ENCODE results near the gene EPM2A. TPM values are rescaled to one million over a fixed set of nuclear protein-coding genes. Genes with fewer than 3 reads are reported as not detected.
A peak's percentile ranks its signal among the peaks of the same experiment; 100 is the strongest.

EPM2A gene
- total and polyA plus RNA-seq, 2 donors from 2014 or later: 7.8 to 9.6 TPM

DNA sequence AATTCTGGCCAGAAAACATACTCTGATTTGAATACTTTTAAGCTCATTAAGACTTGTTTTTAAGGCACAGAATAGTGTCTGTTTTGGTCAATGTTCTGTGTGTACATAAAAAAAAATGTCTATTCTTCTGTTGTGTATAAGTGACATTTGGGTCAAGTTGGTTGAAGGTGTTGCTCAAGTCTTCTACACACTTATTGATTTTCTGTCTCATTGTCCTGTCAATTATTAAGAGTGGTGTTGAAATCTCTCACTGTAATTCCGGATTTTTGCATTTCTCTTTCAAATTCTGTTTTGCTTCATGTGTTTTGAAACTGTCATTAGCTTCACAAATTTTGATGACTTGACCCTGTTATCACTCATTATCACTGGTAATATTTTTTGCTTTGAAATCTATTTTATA lies 37.5 kb upstream of the EPM2A start:
- intact Hi-C loops (cut with DNase I): no loop called here
- Histone ChIP-seq H3K9ac (ENCODE audit: low read length in 3 of 3) (no peak overlapping the region), H3K4me1 (ENCODE audit: control insufficient read depth in 2 of 3, insufficient read depth in 2 of 3, low read depth in 1 of 3, low read length in 3 of 3) (no peaks in the 10 kb centered on the region), H3K27ac (ENCODE audit: low read depth in 2 of 2, low read length in 2 of 2) (no peak overlapping the region), H3K36me3 (ENCODE audit: control insufficient read depth in 2 of 3, insufficient read depth in 3 of 3, low read length in 3 of 3) (no peaks in the 10 kb centered on the region), H3K27me3 (ENCODE audit: control insufficient read depth, insufficient read depth, low read length) (no peaks in the 10 kb centered on the region), H3K9me3 (ENCODE audit: control insufficient read depth in 2 of 3, insufficient read depth in 1 of 3, low read length in 3 of 3) (no peaks in the 10 kb centered on the region), H3K4me3 (ENCODE audit: low read length in 3 of 3) (no peak overlapping the region)
- no peak for FAIRE-seq
- no peak for TF ChIP-seq CTCF (IDR thresholded peaks at IDR 0.05; ENCODE audit: borderline replicate concordance, extremely low read depth, insufficient read depth)
- DNase-seq: no peak

DNA sequence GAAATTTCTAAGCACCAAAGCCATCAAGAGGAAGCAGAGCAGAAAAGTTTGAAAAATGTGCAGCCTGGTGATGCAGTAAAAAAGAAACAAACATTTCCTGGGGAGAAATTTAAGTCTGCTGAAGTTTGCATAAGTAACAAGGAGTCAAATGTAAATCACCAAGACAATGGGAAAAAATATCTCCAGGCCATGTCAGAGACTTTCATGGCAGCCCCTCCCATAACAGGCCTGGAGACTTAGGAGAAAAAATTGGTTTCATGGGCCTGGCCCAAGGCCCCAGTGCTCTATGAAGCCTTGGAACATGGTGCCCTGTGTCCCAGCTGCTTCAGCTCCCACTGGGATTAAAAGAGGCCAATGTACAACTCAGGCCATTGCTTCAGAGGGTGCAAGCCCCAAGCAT lies 30.1 kb upstream of the EPM2A start:
- no peak for TF ChIP-seq CTCF (IDR thresholded peaks at IDR 0.05; ENCODE audit: borderline replicate concordance, extremely low read depth, insufficient read depth)
- H3K4me3 ChIP-seq (ENCODE audit: low read length in 3 of 3): no peak overlapping the region
- no peak overlapping the region for H3K9ac ChIP-seq (ENCODE audit: low read length in 3 of 3)
- no peaks in the 10 kb centered on the region for H3K9me3 ChIP-seq (ENCODE audit: control insufficient read depth in 2 of 3, insufficient read depth in 1 of 3, low read length in 3 of 3)
- no peak overlapping the region for H3K27ac ChIP-seq (ENCODE audit: low read depth in 2 of 2, low read length in 2 of 2)
- DNase-seq (no peak), FAIRE-seq (no peak)
- no peaks in the 10 kb centered on the region for H3K36me3 ChIP-seq (ENCODE audit: control insufficient read depth in 2 of 3, insufficient read depth in 3 of 3, low read length in 3 of 3)
- intact Hi-C loops (cut with DNase I): no loop called here
- no peaks in the 10 kb centered on the region for H3K27me3 ChIP-seq (ENCODE audit: control insufficient read depth, insufficient read depth, low read length)
- no peaks in the 10 kb centered on the region for H3K4me1 ChIP-seq (ENCODE audit: control insufficient read depth in 2 of 3, insufficient read depth in 2 of 3, low read depth in 1 of 3, low read length in 3 of 3)

- peak in 2 of 5 donors; percentile 2 to 15 for DNase-seq
- Histone ChIP-seq H3K9ac (ENCODE audit: low read length in 3 of 3) (no peak overlapping the region), H3K36me3 (ENCODE audit: control insufficient read depth in 2 of 3, insufficient read depth in 3 of 3, low read length in 3 of 3) (no peaks in the 10 kb centered on the region), H3K4me1 (ENCODE audit: control insufficient read depth in 2 of 3, insufficient read depth in 2 of 3, low read depth in 1 of 3, low read length in 3 of 3) (no peaks in the 10 kb centered on the region), H3K4me3 (ENCODE audit: low read length in 3 of 3) (no peak overlapping the region), H3K27ac (ENCODE audit: low read depth in 2 of 2, low read length in 2 of 2) (no peak overlapping the region), H3K27me3 (ENCODE audit: control insufficient read depth, insufficient read depth, low read length) (no peaks in the 10 kb centered on the region), H3K9me3 (ENCODE audit: control insufficient read depth in 2 of 3, insufficient read depth in 1 of 3, low read length in 3 of 3) (no peaks in the 10 kb centered on the region)
- no peak for TF ChIP-seq CTCF (IDR thresholded peaks at IDR 0.05; ENCODE audit: borderline replicate concordance, extremely low read depth, insufficient read depth)
- peak; percentile 60 for FAIRE-seq
- intact Hi-C loops (cut with DNase I): no loop called here
These were observed 28.4 kb upstream of the EPM2A start for GRCh38 chr6:145763742-145764141.

DNA sequence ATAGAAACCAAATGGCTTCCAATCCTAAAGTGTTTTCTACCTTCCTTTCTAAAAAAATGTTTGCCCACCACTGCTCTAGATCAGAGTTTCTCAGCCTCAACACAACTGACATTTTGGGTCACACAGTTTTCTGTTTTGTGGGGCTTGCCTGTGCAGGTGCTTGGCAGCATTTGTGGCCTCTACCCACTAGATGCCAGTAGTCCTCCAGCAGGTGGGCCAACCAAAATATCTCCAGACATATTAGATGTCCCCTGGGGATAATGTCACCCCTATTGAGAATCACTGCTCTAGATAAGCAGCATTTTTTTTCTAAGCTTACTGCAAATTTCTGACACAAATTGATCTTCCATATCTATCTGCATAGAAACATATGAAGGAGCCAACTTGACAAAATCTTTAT lies 26.3 kb upstream of the EPM2A start:
- no peak overlapping the region for H3K27ac ChIP-seq (ENCODE audit: low read depth in 2 of 2, low read length in 2 of 2)
- H3K36me3 ChIP-seq (ENCODE audit: control insufficient read depth in 2 of 3, insufficient read depth in 3 of 3, low read length in 3 of 3): no peaks in the 10 kb centered on the region
- no peaks in the 10 kb centered on the region for H3K27me3 ChIP-seq (ENCODE audit: control insufficient read depth, insufficient read depth, low read length)
- TF ChIP-seq CTCF (IDR thresholded peaks at IDR 0.05; ENCODE audit: borderline replicate concordance, extremely low read depth, insufficient read depth): no peak
- H3K4me1 ChIP-seq (ENCODE audit: control insufficient read depth in 2 of 3, insufficient read depth in 2 of 3, low read depth in 1 of 3, low read length in 3 of 3): no peaks in the 10 kb centered on the region
- DNase-seq (no peak), FAIRE-seq (no peak)
- H3K9me3 ChIP-seq (ENCODE audit: control insufficient read depth in 2 of 3, insufficient read depth in 1 of 3, low read length in 3 of 3): no peaks in the 10 kb centered on the region
- intact Hi-C loops (cut with DNase I): no loop called here
- no peak overlapping the region for H3K9ac ChIP-seq (ENCODE audit: low read length in 3 of 3)
- no peak overlapping the region for H3K4me3 ChIP-seq (ENCODE audit: low read length in 3 of 3)

All from kidney (tissue), 14 donors.